Stimulated activated effector memory CD8-positive, alpha-beta T cell treated with anti-CD3 and anti-CD28 coated beads, Interleukin-12 subunit alpha, Interleukin-12 subunit beta, amount 100 ng/mL, for 72 hours (primary cell): ENCODE data around the gene ATP13A5.

ENCODE experiments used
- ATAC-seq: fragments of 150-1000 bp; cut with Tn5 transposase; 2 replicates; pipeline ENCODE4 v1.10.0; 2021
- DNase-seq, 2 donors: peaks; one replicate each; pipeline ENCODE4 v3.0.0; 2021 to 2022; ENCODE audit warnings: low spot score in 2 of 2
- H3K27ac Mint-ChIP-seq: one replicate; pipeline ENCODE4 v1.8.0; 2022; ENCODE audit warnings: mild to moderate bottlenecking, mixed read lengths
- H3K36me3 Mint-ChIP-seq: one replicate; pipeline ENCODE4 v1.8.0; 2022; ENCODE audit warnings: mild to moderate bottlenecking, mixed read lengths
- H3K4me1 Mint-ChIP-seq: one replicate; pipeline ENCODE4 v1.8.0; 2022; ENCODE audit warnings: mixed read lengths
- H3K4me3 Mint-ChIP-seq: one replicate; pipeline ENCODE4 v1.8.0; 2022; ENCODE audit warnings: mild to moderate bottlenecking, mixed read lengths
- H3K9me3 Mint-ChIP-seq: one replicate; pipeline ENCODE4 v1.8.0; 2022; ENCODE audit warnings: mixed read lengths

Gene ATP13A5

DNA sequence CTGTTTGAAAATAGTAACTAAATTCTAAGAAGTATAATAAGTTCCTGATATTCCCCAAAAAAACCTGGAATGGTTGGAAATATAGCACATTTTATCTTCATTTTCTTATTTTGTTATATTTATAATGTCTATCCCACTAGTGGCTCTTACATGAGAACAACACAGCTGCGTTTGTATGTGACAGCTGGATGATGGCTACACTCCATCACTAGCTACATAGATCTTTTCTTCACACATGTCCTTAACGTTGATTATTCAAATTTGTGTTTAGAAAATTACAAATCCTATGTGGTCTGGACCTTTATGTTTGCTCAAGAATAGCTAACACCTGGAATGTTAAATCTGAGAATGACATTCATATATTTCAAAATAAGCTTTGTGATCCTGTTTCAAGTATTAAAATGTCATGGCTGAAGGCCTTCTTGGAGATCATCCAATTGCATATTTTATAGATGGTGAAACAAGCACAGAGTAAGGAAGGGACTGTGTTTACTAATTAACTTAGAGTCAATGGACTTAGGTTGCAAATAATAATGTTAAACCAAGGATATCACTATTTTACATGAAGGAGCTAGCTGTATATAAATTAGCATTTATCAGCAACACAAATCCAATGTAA, 60.8 kb downstream of the ATP13A5 start:
- peaks cover 2% of the 10 kb centered on the region for H3K9me3 Mint-ChIP-seq
- H3K36me3 Mint-ChIP-seq, result no peaks in the 10 kb centered on the region
- no peak overlapping the region for H3K4me3 Mint-ChIP-seq
- ATAC-seq, result no peak
- DNase-seq, result no peak
- H3K27ac Mint-ChIP-seq, result no peak overlapping the region
- no peaks in the 10 kb centered on the region for H3K4me1 Mint-ChIP-seq

DNA sequence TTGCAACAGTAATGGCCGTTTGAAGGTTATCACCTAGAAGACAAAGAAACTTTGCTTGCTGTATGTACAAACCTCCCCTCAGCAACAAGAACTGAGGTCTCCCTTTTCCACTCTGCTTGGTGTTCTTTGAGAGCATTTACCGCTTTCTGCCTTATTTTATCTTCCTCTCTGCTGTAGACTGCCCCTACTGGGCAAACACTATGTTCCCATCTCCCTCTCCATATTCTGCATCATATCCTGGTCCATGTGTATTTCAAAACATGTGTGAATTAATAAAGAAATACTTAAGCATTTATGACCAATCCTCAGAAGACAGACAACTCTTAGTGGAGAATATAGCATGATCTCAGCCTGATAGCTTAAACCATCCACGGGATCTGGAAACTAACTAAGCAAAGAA, 64.4 kb downstream of the ATP13A5 start:
- no peaks in the 10 kb centered on the region for H3K4me1 Mint-ChIP-seq
- H3K27ac Mint-ChIP-seq, result no peak overlapping the region
- ATAC-seq (no peak), DNase-seq (no peak)
- H3K36me3 Mint-ChIP-seq, result no peaks in the 10 kb centered on the region
- peaks cover 2% of the 10 kb centered on the region for H3K9me3 Mint-ChIP-seq
- no peak overlapping the region for H3K4me3 Mint-ChIP-seq

DNA sequence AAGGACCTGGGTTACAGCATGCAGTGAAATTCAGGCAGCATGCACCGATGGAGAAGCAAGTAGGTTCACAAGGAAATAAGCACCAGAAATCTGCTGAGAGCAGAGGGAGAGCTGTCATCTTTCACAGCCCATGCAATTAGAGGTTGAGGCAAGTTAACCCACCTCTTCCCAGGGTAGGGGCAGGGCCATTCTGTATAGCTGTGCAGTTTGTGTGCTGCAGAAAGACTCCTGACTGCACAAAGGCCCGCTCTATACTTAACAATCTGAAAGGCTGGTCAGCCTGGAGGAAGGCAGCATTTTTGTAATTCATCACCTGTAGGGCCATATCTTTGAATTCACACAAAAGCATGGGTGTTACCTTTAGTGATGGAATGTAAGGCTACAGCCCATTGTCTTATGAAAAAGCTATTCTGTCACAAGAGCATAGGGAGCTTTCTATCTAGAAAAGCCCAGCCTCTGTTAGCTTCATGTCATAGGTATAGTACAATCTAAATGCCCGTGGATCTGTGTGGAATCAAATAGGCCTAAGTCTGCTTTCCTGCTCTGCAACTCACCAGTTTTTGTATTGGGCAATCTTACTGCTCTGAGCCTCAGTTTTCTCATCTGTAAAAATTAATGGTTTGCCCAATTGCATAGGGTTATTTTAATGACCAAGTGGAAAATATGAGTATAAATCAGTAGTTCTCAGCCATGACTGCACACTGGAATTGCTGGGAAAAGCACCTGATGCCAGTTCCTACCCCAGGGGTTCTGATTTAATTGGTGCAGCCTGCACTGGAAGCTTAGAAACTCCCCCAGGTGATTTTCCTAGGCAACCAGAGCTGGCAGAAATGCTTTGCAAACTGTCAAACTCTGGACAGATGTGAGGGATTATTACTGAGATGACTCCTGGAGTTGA, 65.2 kb downstream of the ATP13A5 start:
- no peak for ATAC-seq
- H3K4me3 Mint-ChIP-seq, result no peak overlapping the region

DNA sequence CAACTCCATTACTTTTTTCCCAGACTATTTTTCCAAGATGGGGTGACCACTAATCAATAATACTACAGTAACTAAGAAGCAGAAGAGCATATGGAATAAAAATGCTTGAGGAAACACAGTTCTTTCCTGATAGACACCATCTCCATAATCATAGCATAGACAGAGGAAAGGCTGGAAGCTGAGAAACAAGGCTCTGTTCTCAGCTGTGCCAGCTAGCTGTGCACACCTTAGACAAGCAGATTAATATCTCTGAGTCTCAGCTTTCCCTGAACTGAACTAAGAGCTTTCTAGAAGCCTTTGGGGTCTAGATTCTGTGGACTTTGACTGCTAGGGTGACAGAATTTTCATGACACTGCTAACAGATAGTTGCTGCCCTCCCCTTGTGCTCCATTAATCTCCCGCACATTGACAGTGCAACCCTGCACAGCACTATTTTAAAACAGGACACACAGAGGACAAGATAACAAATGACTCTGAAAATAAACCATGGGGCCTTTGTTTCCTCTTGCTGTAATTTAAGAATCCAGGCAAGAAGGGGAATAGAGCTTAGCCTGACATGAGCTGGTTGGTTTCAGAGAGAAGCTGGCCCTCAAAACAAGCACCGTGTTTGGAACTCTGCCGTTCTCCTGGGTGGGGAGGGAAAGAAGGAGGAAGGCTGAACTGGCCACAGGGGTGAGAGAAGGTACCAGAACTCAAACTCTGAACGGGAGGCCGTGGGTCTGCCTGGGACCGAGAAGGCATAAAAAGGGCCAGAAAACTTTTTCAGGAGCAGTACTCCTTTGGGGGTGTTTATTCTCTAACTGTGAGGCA, 67.4 kb downstream of the ATP13A5 start:
- Mint-ChIP-seq H3K27ac (no peak overlapping the region), H3K36me3 (no peaks in the 10 kb centered on the region), H3K4me3 (no peak overlapping the region), H3K9me3 (peaks cover 2% of the 10 kb centered on the region), H3K4me1 (no peaks in the 10 kb centered on the region)
- DNase-seq (no peak), ATAC-seq (no peak)

More for the DNA sequence above, 65.2 kb downstream of the ATP13A5 start:
- Mint-ChIP-seq H3K27ac (no peak overlapping the region), H3K36me3 (no peaks in the 10 kb centered on the region), H3K9me3 (peaks cover 2% of the 10 kb centered on the region), H3K4me1 (no peaks in the 10 kb centered on the region)
- DNase-seq, result no peak

DNA sequence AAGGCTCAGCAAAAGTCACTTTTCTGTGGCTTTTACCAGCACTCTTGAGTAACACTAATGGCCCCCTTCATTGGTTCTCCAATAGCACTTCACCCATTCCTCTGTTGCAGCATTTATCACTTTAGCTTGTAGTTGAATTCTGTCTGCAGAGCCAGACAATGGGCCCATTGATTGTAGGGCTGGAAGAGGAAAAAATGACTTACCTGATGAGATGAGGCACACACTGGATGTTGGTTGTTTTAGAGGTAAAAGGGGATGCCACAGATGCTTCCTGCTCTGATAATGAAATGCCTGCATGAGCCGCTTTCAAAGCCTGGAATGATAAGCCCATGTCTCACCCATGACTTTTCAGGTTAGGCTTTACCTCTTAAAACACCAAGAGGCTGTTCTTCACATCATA, 73.2 kb downstream of the ATP13A5 start:
- Mint-ChIP-seq H3K4me1 (no peaks in the 10 kb centered on the region), H3K9me3 (peaks cover 3% of the 10 kb centered on the region), H3K4me3 (no peak overlapping the region), H3K36me3 (no peaks in the 10 kb centered on the region), H3K27ac (no peak overlapping the region)
- DNase-seq, result no peak
- no peak for ATAC-seq

DNA sequence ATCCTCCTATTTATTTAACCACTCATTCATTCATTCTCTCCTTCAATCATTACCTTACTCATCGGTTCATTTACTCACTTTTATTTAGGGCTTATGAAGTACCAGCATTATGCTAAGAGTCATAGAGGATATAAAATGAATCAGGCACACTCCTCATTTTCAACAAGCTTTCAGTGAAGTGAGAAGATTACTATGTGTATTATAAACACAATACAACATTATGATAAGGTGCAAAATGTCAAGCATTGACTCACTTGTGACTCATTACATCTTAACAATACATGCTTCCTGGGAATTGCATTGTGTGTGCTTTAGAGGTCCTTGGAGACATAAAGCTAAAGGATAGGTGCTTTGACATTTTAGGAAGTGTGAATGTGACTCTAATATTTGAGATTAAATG, 77.1 kb downstream of the ATP13A5 start:
- Mint-ChIP-seq H3K27ac (no peak overlapping the region), H3K4me1 (no peaks in the 10 kb centered on the region), H3K36me3 (no peaks in the 10 kb centered on the region), H3K4me3 (no peak overlapping the region), H3K9me3 (peaks cover 3% of the 10 kb centered on the region)
- ATAC-seq (no peak), DNase-seq (no peak)

DNA sequence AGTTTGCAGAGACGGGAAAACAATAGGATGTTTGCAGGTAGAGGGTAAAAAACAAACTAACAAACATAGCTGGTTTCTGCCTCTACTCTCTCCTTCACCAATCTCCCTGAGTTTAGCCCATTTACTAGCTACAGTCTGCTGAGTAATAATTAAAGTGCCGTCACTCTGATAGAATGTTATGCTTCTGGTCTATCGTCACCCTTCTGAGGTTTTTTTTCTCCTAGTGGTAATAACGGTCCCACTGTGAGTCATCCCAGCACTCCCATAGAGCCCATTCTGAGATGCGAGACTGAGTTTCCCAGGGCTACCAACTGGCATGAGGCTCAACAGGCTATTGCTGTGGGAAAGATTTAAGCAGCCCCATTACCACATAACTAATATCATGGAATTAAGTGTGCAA, 81.1 kb downstream of the ATP13A5 start:
- Mint-ChIP-seq H3K27ac (no peak overlapping the region), H3K36me3 (no peaks in the 10 kb centered on the region), H3K9me3 (peaks cover 4% of the 10 kb centered on the region), H3K4me1 (no peaks in the 10 kb centered on the region), H3K4me3 (no peak overlapping the region)
- DNase-seq (no peak), ATAC-seq (peak; percentile 80)

DNA sequence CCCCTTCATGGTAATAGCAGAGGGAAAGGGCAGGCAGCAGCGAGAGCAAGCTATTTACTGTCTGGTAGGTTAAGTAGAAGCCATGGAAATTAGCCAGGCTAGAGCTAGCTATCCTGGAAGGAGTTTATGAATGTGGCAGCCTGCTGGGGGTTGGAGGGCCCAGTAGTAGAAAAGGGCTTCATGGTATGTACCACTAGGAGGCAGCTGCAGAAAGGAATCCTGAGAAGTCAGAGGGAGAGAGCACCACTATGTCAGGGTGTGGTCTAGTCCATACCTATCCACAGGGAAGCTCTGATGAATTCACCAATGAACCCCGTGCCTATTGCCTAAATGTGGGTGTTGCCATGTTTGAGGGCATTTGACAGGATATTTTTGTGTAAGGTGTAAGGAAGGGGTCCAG, 82.6 kb downstream of the ATP13A5 start:
- Mint-ChIP-seq H3K36me3 (no peaks in the 10 kb centered on the region), H3K4me1 (no peaks in the 10 kb centered on the region), H3K4me3 (no peak overlapping the region), H3K27ac (no peak overlapping the region), H3K9me3 (peaks cover 4% of the 10 kb centered on the region)
- ATAC-seq (no peak), DNase-seq (no peak)

DNA sequence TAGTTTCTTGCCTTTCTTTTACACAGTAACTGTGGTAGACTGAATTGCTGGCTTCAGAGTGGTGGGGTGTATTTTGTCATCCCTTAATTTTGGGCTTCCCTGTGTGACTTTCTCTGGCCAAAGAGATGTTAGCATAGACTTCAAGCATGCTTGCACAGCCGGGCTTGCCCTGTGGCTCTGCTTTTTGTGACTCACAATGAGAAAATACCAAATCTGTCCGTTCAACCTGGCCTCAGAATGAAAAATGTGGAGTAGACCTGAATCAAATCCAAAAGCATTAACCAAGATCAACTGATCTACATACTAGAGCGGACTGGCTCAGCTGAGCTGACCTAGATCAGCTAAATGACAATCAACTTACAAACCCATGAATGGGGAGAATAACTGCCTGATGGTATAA, 86.2 kb downstream of the ATP13A5 start:
- Mint-ChIP-seq H3K4me3 (no peak overlapping the region), H3K27ac (no peak overlapping the region), H3K36me3 (no peaks in the 10 kb centered on the region), H3K4me1 (no peaks in the 10 kb centered on the region), H3K9me3 (peaks cover 4% of the 10 kb centered on the region)
- DNase-seq (no peak), ATAC-seq (no peak)

DNA sequence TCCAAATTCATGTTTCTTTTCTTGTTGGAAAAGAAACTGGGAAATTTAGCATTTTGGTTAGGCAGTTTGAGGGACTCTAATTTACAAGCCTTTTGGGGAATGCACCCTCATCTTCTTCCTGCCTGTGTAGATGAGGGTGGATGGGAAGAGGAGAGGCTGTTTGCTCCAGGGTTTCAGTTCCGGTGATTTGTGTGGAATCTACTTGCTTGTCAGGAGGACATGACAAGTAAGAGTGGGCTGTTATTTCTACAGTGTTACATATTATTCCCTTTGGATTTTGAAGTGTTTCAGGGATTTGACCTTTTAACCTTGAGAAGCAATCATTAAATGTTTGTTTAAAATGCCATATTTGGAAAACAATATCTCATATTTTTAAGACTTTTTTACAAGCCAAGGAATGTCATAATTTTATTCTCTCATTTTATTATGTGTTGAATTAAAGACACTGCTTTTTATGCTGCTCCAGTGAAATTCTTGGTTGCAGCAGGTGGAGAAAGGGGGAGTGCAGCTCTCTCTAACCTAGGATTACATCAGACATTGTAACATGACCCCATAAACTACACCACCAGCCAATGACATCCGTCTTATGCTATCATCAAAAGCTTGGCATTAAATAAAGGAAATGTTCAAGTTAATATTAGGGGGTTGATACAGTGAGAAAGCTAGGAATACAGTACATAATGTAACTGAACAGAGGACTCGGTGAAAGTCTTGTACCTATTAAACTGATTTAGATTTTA, 107.3 kb downstream of the ATP13A5 start:
- no peak overlapping the region for H3K27ac Mint-ChIP-seq
- DNase-seq (no peak), ATAC-seq (no peak)
- no peaks in the 10 kb centered on the region for H3K4me1 Mint-ChIP-seq
- H3K36me3 Mint-ChIP-seq, result no peaks in the 10 kb centered on the region
- no peak overlapping the region for H3K4me3 Mint-ChIP-seq
- H3K9me3 Mint-ChIP-seq, result no peaks in the 10 kb centered on the region

DNA sequence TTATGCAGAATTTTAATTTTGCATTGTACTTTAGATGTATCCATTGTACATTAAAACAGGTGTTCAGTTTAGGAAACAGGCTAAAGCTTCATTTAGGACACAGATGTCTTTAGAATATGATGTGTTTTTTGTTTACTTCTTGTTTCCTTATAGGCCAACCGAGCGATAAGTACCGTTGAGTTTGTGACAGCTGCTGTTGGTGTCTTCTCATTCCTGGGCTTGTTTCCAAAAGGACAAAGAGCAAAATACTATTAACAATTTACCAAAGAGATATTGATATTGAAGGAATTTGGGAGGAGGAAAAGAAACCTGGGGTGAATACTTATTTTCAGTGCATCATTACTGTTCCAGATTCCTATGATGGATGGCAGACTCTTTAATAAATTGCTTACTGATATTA, 108.1 kb downstream of the ATP13A5 start:
- H3K36me3 Mint-ChIP-seq, result no peaks in the 10 kb centered on the region
- no peak overlapping the region for H3K4me3 Mint-ChIP-seq
- no peak overlapping the region for H3K27ac Mint-ChIP-seq
- H3K9me3 Mint-ChIP-seq, result no peaks in the 10 kb centered on the region
- H3K4me1 Mint-ChIP-seq, result no peaks in the 10 kb centered on the region
- ATAC-seq (no peak), DNase-seq (no peak)

DNA sequence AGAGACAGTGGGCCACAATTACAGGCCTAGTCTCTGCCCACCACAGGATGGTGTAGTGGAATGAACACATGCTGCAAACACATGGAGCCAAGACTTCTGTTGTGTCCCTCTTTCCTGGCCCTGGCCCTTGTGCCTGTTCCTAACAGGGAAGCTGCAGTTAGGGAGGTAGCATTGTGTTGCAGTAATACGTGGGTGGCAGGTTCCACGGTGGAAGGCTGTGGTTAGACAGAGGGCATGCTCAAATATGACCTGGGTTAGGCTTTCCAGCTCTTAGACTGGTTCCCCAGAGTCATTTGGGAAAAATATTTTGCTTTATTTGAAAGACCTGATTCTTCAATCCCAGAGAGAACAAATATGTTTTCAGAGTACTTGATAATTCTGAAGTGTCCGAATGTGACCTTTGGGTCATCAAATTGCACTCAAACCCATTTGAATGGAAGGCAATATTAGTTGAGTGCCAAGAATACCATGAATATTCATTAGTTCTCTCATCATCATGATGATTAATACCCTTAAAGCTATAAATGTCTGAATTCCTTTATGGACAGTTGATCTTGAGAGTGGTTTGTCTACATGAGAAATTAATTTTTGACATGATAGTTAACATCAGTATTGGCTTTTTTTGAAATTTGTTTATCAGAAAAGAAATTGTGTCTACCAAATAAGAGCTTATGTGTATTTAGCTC, 109.1 kb downstream of the ATP13A5 start:
- no peaks in the 10 kb centered on the region for H3K36me3 Mint-ChIP-seq
- H3K27ac Mint-ChIP-seq, result no peak overlapping the region
- no peaks in the 10 kb centered on the region for H3K9me3 Mint-ChIP-seq
- no peak overlapping the region for H3K4me3 Mint-ChIP-seq
- no peaks in the 10 kb centered on the region for H3K4me1 Mint-ChIP-seq
- DNase-seq (no peak), ATAC-seq (no peak)

DNA sequence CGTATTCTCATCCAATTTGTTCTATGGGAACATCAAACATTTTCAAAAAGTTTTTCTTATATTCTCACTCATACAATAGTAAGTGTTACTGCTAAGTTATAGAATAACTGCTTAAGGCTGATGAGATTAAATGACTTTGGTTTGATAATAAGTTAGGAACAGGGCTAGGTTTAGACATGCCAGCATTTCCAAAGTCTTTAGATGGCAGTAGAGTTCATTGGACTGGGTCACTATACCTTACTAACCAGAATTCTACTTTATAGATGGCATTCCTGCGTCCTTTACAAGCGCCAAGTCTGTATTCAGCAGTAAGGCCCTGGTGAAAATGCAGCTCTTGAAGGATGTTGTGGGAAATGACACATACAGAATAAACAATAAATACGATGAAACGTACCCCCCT, 115.8 kb downstream of the ATP13A5 start:
- Mint-ChIP-seq H3K9me3 (no peaks in the 10 kb centered on the region), H3K36me3 (no peaks in the 10 kb centered on the region), H3K4me1 (no peaks in the 10 kb centered on the region), H3K4me3 (no peak overlapping the region), H3K27ac (no peak overlapping the region)
- no peak for DNase-seq
- no peak for ATAC-seq

DNA sequence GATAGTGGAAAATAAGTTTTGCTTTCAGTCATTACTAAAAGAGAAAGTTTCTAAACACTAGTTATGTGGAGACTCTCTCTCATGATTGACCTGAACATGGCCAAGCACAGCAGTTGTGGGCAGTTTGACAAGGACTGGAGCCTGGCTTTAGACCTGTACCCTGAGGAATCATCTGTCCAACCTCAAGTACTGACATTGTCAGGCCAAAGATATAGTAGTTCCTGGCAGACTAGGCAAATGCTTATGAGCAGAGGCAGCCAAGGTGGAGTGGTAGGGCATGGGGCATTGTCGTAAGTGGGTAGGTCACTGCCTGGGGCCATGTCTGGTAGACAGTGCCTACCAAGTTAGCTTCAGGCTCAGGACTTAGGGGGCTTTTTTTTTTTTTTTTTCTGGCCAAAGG, 116.6 kb downstream of the ATP13A5 start:
- Mint-ChIP-seq H3K4me3 (no peak overlapping the region), H3K27ac (no peak overlapping the region), H3K4me1 (no peaks in the 10 kb centered on the region), H3K9me3 (no peaks in the 10 kb centered on the region), H3K36me3 (no peaks in the 10 kb centered on the region)
- no peak for DNase-seq
- no peak for ATAC-seq
